CD8-positive, alpha-beta memory T cell (primary cell): Measurements from ENCODE around the gene BDP1. TPM values are rescaled to one million over a fixed set of nuclear protein-coding genes. Genes with fewer than 3 reads are reported as not detected.
"Not testable (repeated sequence)": the region's sequence is repeated elsewhere in the genome, so short reads cannot be mapped to it uniquely, and the experiment has no call there.

Experiments used
- CTCF ChIA-PET: fragments of 350-600 bp; sonication (Branson Sonifier 250); formaldehyde crosslinking; loops from one replicate; lab custom pipeline; 2021; ENCODE audit warnings: antibody characterized with exemption; lab: Charles Lee
- POLR2A ChIA-PET: fragments of 350-600 bp; sonication (Branson Sonifier 250); formaldehyde crosslinking; loops from one replicate; lab custom pipeline; 2021; ENCODE audit warnings: antibody characterized with exemption; lab: Charles Lee
- DNase-seq, 5 donors: peaks; one replicate each; pipeline versions ENCODE4 v3.0.0 to v3.0.0-alpha.2; 2020 to 2022; ENCODE audit warnings: mixed read lengths in 1 of 5
- H3K27ac ChIP-seq: one replicate; pipeline ENCODE4 v1.7.0; 2013; ENCODE audit warnings: low read depth, mild to moderate bottlenecking, low read length, moderate library complexity
- H3K27me3 ChIP-seq: 2 replicates; pipeline ENCODE4 v1.7.0; 2013; ENCODE audit warnings: low read length, mild to moderate bottlenecking; ENCODE audit not compliant: insufficient read depth, poor library complexity, severe bottlenecking
- H3K36me3 ChIP-seq: 2 replicates; pipeline ENCODE4 v1.7.0; 2013; ENCODE audit warnings: mild to moderate bottlenecking, low read length, moderate library complexity; ENCODE audit not compliant: insufficient read depth
- H3K4me1 ChIP-seq: 2 replicates; pipeline ENCODE4 v1.7.0; 2013; ENCODE audit warnings: mild to moderate bottlenecking, low read length, moderate library complexity; ENCODE audit not compliant: insufficient read depth
- H3K4me3 ChIP-seq: 2 replicates; pipeline ENCODE4 v1.7.0; 2013; ENCODE audit warnings: mild to moderate bottlenecking, low read length
- H3K9me3 ChIP-seq: 2 replicates; pipeline ENCODE4 v1.7.0; 2013; ENCODE audit warnings: mild to moderate bottlenecking, low read length
- H3K27ac Mint-ChIP-seq, 8 donors: one replicate each; pipeline ENCODE4 v1.8.0; 2020 to 2021; ENCODE audit warnings: mixed read lengths in 8 of 8, mild to moderate bottlenecking in 6 of 8, inconsistent platforms in 3 of 8, moderate library complexity in 3 of 8
- H3K27me3 Mint-ChIP-seq, 2 donors: one replicate each; pipeline ENCODE4 v1.8.0; 2020 to 2021; ENCODE audit warnings: mixed read lengths in 2 of 2, mild to moderate bottlenecking in 1 of 2, moderate library complexity in 1 of 2
- H3K36me3 Mint-ChIP-seq, 3 donors: one replicate each; pipeline ENCODE4 v1.8.0; 2020 to 2021; ENCODE audit warnings: mixed read lengths in 3 of 3, inconsistent platforms in 1 of 3, mild to moderate bottlenecking in 1 of 3
- H3K4me1 Mint-ChIP-seq, 3 donors: one replicate each; pipeline ENCODE4 v1.8.0; 2020 to 2021; ENCODE audit warnings: mixed read lengths in 3 of 3, inconsistent platforms in 1 of 3, mild to moderate bottlenecking in 1 of 3
- H3K4me3 Mint-ChIP-seq, 7 donors: one replicate each; pipeline ENCODE4 v1.8.0; 2020 to 2021; ENCODE audit warnings: mixed read lengths in 7 of 7, mild to moderate bottlenecking in 6 of 7, moderate library complexity in 4 of 7, inconsistent platforms in 2 of 7
- H3K9me3 Mint-ChIP-seq, 5 donors: one replicate each; pipeline ENCODE4 v1.8.0; 2020 to 2022; ENCODE audit warnings: mixed read lengths in 5 of 5, mild to moderate bottlenecking in 3 of 5, moderate library complexity in 2 of 5, inconsistent platforms in 1 of 5
- polyA plus RNA-seq: library from polyadenylated mRNA; unstranded; fragments of 300-500 nt; fragmentation: Illumina TruSeq; gene quantifications from one replicate; pipeline ENCODE4 v1.2.3, GENCODE V29; 2021
- total RNA-seq, 2 experiments: library from RNA; stranded (reverse); gene quantifications; one replicate each; pipeline ENCODE4 v1.2.3, GENCODE V29; 2021

The BDP1 gene
- total and polyA plus RNA-seq, 3 experiments from 2014 or later, result 18.1 to 35.0 (median 33.4) TPM

- POLR2A ChIA-PET, result no interaction called here
- CTCF ChIA-PET, result no interaction called here
- peaks cover 7 to 63% (median 28%) of the 10 kb centered on the region in 3 donors for H3K36me3 Mint-ChIP-seq
- no peak for DNase-seq
- H3K4me3 Mint-ChIP-seq, result no peak overlapping the region
- H3K27me3 ChIP-seq, result no peaks in the 10 kb centered on the region
- peaks cover 8% of the 10 kb centered on the region for H3K36me3 ChIP-seq
- H3K4me3 ChIP-seq, result no peak overlapping the region
- H3K9me3 Mint-ChIP-seq, result no peaks in the 10 kb centered on the region
- H3K27ac ChIP-seq, result no peak overlapping the region
- no peaks in the 10 kb centered on the region for H3K4me1 ChIP-seq
- H3K9me3 ChIP-seq, result no peaks in the 10 kb centered on the region
- no peaks in the 10 kb centered on the region for H3K27me3 Mint-ChIP-seq
- H3K4me1 Mint-ChIP-seq, result peaks cover 18 to 26% (median 23%) of the 10 kb centered on the region in 3 donors
- no peak overlapping the region for H3K27ac Mint-ChIP-seq
Measured at GRCh38 chr5:71481441-71481840, 26.0 kb downstream of the BDP1 start.

GRCh38 chr5:71482132-71482531 is 26.7 kb downstream of the BDP1 start:
- POLR2A ChIA-PET, result no interaction called here
- H3K36me3 ChIP-seq, result peaks cover 8% of the 10 kb centered on the region

GRCh38 chr5:71483355-71483754 is 27.9 kb downstream of the BDP1 start:
- Histone ChIP-seq H3K4me1 (no peaks in the 10 kb centered on the region), H3K27ac (no peak overlapping the region), H3K9me3 (no peaks in the 10 kb centered on the region), H3K36me3 (peaks cover 12% of the 10 kb centered on the region), H3K27me3 (no peaks in the 10 kb centered on the region), H3K4me3 (no peak overlapping the region)
- POLR2A ChIA-PET, result no interaction called here
- peaks cover 18 to 26% (median 23%) of the 10 kb centered on the region in 3 donors for H3K4me1 Mint-ChIP-seq
- H3K27me3 Mint-ChIP-seq, result no peaks in the 10 kb centered on the region
- CTCF ChIA-PET, result no interaction called here
- H3K36me3 Mint-ChIP-seq, result peaks cover 7 to 69% (median 37%) of the 10 kb centered on the region in 3 donors
- no peak for DNase-seq
- H3K4me3 Mint-ChIP-seq, result no peak overlapping the region
- no peaks in the 10 kb centered on the region for H3K9me3 Mint-ChIP-seq
- H3K27ac Mint-ChIP-seq, result no peak overlapping the region

More at GRCh38 chr5:71482132-71482531, 26.7 kb downstream of the BDP1 start:
- no peak for DNase-seq
- Mint-ChIP-seq H3K4me3 (no peak overlapping the region), H3K4me1 (peaks cover 18 to 26% (median 23%) of the 10 kb centered on the region in 3 donors), H3K27ac (peak overlapping the region in 3 of 8 donors; percentile 28 to 47 (median 42)), H3K36me3 (peaks cover 7 to 67% (median 31%) of the 10 kb centered on the region in 3 donors), H3K27me3 (no peaks in the 10 kb centered on the region), H3K9me3 (no peaks in the 10 kb centered on the region)
- no peaks in the 10 kb centered on the region for H3K9me3 ChIP-seq
- H3K4me1 ChIP-seq, result no peaks in the 10 kb centered on the region
- CTCF ChIA-PET, result no interaction called here
- H3K4me3 ChIP-seq, result no peak overlapping the region
- no peaks in the 10 kb centered on the region for H3K27me3 ChIP-seq
- no peak overlapping the region for H3K27ac ChIP-seq

GRCh38 chr5:71492817-71493615 is 37.6 kb downstream of the BDP1 start:
- Mint-ChIP-seq H3K9me3 (no peaks in the 10 kb centered on the region), H3K4me1 (peaks cover 4 to 10% (median 9%) of the 10 kb centered on the region in 3 donors), H3K27me3 (no peaks in the 10 kb centered on the region), H3K36me3 (peaks cover 12 to 85% (median 31%) of the 10 kb centered on the region in 3 donors), H3K4me3 (no peak overlapping the region), H3K27ac (no peak overlapping the region)
- H3K27ac ChIP-seq, result no peak overlapping the region
- no peak overlapping the region for H3K4me3 ChIP-seq
- H3K9me3 ChIP-seq, result no peaks in the 10 kb centered on the region
- CTCF ChIA-PET, result no interaction called here
- DNase-seq, result no peak
- H3K27me3 ChIP-seq, result no peaks in the 10 kb centered on the region
- POLR2A ChIA-PET, result no interaction called here
- no peaks in the 10 kb centered on the region for H3K4me1 ChIP-seq
- H3K36me3 ChIP-seq, result peaks cover 18% of the 10 kb centered on the region

GRCh38 chr5:71494202-71494601 is 38.8 kb downstream of the BDP1 start:
- Mint-ChIP-seq H3K27ac (peak overlapping the region in 1 of 8 donors; percentile 76), H3K4me1 (peaks cover 3 to 10% (median 9%) of the 10 kb centered on the region in 3 donors), H3K36me3 (peaks cover 11 to 84% (median 31%) of the 10 kb centered on the region in 3 donors)
- H3K27me3 ChIP-seq, CTCF ChIA-PET, POLR2A ChIA-PET, H3K9me3 Mint-ChIP-seq, DNase-seq, H3K27me3 Mint-ChIP-seq, H3K9me3 ChIP-seq, H3K4me3 Mint-ChIP-seq, H3K4me3 ChIP-seq, H3K4me1 ChIP-seq, H3K27ac ChIP-seq: not testable (repeated sequence)
- peaks cover 16% of the 10 kb centered on the region for H3K36me3 ChIP-seq

GRCh38 chr5:71498756-71499155 is 43.3 kb downstream of the BDP1 start:
- H3K4me1 ChIP-seq, H3K27ac Mint-ChIP-seq, H3K9me3 Mint-ChIP-seq, H3K4me3 ChIP-seq, H3K4me3 Mint-ChIP-seq, H3K27me3 Mint-ChIP-seq, DNase-seq, H3K27me3 ChIP-seq, H3K4me1 Mint-ChIP-seq, H3K27ac ChIP-seq, POLR2A ChIA-PET, H3K9me3 ChIP-seq: not testable (repeated sequence)
- H3K36me3 Mint-ChIP-seq, result peaks cover 0 to 82% (median 21%) of the 10 kb centered on the region in 3 donors
- H3K36me3 ChIP-seq, result peaks cover 14% of the 10 kb centered on the region
- CTCF ChIA-PET, result interaction anchor here (0.6 to 1.0 kb wide), 2 partner anchors 23 to 82 kb away, joined by 3 to 4 read pairs; no protein-coding TSS in a partner anchor

- H3K36me3 Mint-ChIP-seq, result peaks cover 8 to 85% (median 21%) of the 10 kb centered on the region in 3 donors
- Histone ChIP-seq H3K27ac (no peak overlapping the region), H3K9me3 (no peaks in the 10 kb centered on the region), H3K27me3 (no peaks in the 10 kb centered on the region), H3K4me1 (no peaks in the 10 kb centered on the region), H3K36me3 (peaks cover 20% of the 10 kb centered on the region), H3K4me3 (no peak overlapping the region)
- DNase-seq, result no peak
- H3K9me3 Mint-ChIP-seq, result no peaks in the 10 kb centered on the region
- H3K4me3 Mint-ChIP-seq, result no peak overlapping the region
- ChIA-PET POLR2A (no interaction called here), CTCF (interaction anchor here (1.5 kb wide), 1 partner anchor 27 kb away, joined by 3 read pairs; no protein-coding TSS in a partner anchor)
- H3K27ac Mint-ChIP-seq, result peak overlapping the region in 1 of 8 donors; percentile 14
- H3K27me3 Mint-ChIP-seq, result no peaks in the 10 kb centered on the region
- H3K4me1 Mint-ChIP-seq, result no peaks in the 10 kb centered on the region
Measured at GRCh38 chr5:71503536-71503935, 48.1 kb downstream of the BDP1 start.

GRCh38 chr5:71522151-71522550 is 66.7 kb downstream of the BDP1 start:
- Histone ChIP-seq H3K9me3 (no peaks in the 10 kb centered on the region), H3K36me3 (peaks cover 29% of the 10 kb centered on the region), H3K27me3 (no peaks in the 10 kb centered on the region), H3K27ac (no peak overlapping the region), H3K4me1 (no peaks in the 10 kb centered on the region), H3K4me3 (no peak overlapping the region)
- Mint-ChIP-seq H3K4me1 (peaks cover 0 to 1% (median under 1%) of the 10 kb centered on the region in 3 donors), H3K4me3 (no peak overlapping the region), H3K9me3 (no peaks in the 10 kb centered on the region), H3K27me3 (no peaks in the 10 kb centered on the region), H3K36me3 (peaks cover 20 to 66% (median 31%) of the 10 kb centered on the region in 3 donors), H3K27ac (peak overlapping the region in 2 of 8 donors; percentile 1 to 62)
- POLR2A ChIA-PET, result no interaction called here
- no peak for DNase-seq
- CTCF ChIA-PET, result interaction anchor here (1.1 kb wide), 1 partner anchor 79 kb away, joined by 3 read pairs; no protein-coding TSS in a partner anchor
